HG03469 (cell line): ENCODE results near the gene CARS1.

Experiments
- ATAC-seq: cut with Tn5 transposase; IDR thresholded peaks from one replicate; pipeline ENCODE4 v1.9.1; 2021; ENCODE audit warnings: mild to moderate bottlenecking, moderate library complexity, moderate number of reproducible peaks; ENCODE audit not compliant: unreplicated experiment

Gene CARS1

GRCh38 chr11:3057069-3057963, at the start of gene CARS1:
CARS1 (minus strand) TSS chr11:3057423; CDS start chr11:3057367, 56 bp downstream.
- peak; percentile 90 for ATAC-seq

GRCh38 chr11:3105791-3106735, 48.8 kb upstream of the CARS1 start:
- ATAC-seq = no peak

- ATAC-seq = no peak
These were observed 48.0 kb upstream of the CARS1 start for GRCh38 chr11:3104961-3105790.

GRCh38 chr11:3104051-3104714, 47.0 kb upstream of the CARS1 start:
- ATAC-seq = no peak

DNA sequence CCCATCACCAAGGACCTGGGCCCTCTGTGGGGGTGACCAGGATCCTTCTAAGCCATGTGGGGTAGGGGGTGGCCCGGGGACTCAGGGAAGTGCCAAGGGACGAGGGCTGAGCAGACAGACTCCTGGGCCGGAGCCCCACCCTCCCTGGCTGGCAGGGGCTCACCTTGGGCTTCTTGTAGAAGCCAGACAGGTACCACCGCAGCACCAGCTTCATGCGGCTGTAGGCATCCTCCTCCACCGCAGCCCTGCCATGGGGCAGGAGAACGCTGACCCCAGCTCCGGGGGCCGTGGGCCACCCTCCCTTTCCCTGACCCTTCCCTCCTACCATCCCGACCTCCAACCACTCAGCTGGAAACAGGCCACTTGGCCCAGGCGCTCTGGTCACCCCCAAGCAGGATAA, 45.9 kb upstream of the CARS1 start:
- ATAC-seq = no peak

- no peak for ATAC-seq
These were observed 45.4 kb upstream of the CARS1 start for GRCh38 chr11:3102641-3102921.

DNA sequence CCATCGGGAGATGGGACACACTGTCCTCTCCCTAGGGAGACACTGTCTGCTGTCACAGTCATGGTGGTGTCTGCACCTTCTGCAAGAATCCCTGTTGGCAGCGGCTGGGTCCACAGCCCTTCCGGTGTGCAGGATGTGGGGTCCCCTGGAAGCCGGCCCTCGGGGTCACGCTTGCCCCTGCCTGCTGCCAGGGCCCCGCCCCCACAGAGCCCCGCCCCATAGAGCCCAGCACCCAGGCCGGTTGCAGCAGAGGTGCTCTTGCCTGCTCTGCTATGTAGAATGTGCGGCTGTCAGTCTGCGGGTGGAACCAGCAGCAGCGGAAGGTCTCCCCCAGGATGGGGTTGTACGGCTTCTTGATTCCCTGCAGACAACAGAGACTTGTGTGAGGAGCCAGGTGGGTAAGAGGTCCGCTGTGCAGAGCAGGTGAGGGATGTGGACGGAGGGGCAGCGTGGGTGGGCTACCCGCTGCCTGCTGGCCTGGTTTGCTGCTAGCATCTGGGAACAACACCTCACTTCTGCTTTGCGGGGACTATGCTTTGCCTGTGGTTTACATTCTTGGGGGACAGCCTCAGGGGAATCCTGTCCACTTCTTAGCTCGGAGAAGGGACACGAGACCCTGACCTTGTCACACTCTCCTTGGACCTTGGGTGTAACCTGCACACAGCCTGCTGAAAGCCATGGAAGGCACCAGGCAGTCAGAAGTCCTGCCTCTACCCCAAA, 44.9 kb upstream of the CARS1 start:
- ATAC-seq = no peak

GRCh38 chr11:3099178-3099577, 42.0 kb upstream of the CARS1 start:
- no peak for ATAC-seq

GRCh38 chr11:3096909-3097530, 39.8 kb upstream of the CARS1 start:
- ATAC-seq = no peak

DNA sequence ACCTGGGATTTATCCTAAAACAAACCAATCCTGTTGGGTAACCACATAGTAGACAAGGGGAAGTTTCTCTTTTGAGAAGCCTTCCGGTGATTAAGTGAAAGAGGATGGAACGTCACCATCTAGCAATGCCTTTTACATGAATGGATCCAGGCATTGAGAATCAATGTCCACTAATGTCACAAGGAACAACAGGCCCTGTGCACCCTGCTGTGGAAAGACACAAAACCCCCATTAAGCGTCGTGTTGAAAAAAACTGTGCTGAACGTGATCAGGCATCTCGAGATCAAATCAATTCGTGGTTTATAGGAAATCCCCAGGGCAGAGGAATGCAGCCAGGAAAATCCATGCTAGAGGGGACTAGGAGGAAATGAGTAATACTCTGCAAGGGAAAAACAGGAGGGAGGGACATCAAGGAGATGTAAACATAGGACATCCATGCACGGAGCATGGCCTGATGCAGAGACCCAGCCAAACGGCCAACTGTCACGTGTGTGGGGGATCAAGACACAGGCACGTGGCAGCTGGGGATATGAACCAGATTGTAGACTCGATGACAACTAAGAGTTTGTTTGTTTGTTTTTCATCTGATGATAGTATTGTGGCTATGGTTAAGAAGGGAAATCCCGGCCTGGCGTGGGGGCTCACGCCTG, 38.6 kb upstream of the CARS1 start:
- ATAC-seq = no peak

GRCh38 chr11:3094223-3094824, 37.1 kb upstream of the CARS1 start:
- no peak for ATAC-seq

DNA sequence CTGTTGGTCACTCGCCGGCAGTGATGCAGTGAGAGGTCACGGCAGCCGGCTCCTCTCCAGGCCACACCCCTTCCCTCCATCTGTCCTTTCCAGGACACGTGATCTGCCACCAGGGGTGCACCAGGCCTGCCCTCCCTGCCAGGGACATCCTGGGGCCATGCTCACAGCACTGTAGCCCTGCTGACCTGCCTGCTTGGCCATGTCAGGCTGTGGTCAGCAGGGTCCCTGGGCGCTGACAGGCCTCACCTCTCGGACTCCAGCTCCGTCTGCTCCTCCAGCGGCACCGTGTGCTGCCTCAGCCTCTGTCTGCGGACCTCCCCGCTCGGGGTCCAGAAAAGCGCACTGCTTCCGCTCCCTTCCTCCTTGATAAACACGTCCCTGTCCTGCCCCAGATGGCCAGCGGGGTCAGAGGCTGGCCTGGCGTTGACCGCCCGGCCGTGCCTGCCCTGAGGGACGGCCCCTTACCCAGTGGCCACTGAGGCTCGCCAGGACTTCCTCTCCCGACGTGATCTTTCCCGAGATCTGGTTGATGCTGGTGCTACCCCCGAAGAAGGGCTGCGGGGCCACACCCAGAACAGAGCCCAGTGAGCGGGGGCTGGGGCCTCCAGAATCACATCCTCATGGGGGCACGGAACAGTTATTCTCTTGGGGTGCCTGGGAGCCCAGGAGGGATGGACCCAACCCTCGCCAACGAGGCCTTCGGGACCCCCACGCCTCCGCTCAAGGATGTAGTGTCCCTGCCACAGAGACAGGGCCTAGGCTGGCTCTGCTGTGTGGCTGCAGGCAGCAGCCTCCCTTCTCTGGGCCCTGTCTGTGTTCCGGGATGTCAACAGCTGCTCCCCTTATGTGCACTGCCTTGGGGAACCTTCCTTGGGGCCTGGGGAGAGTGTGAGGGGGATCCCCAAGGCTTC, 36.3 kb upstream of the CARS1 start:
- ATAC-seq = no peak

- ATAC-seq = no peak
These were observed 35.4 kb upstream of the CARS1 start for GRCh38 chr11:3092603-3093141.

DNA sequence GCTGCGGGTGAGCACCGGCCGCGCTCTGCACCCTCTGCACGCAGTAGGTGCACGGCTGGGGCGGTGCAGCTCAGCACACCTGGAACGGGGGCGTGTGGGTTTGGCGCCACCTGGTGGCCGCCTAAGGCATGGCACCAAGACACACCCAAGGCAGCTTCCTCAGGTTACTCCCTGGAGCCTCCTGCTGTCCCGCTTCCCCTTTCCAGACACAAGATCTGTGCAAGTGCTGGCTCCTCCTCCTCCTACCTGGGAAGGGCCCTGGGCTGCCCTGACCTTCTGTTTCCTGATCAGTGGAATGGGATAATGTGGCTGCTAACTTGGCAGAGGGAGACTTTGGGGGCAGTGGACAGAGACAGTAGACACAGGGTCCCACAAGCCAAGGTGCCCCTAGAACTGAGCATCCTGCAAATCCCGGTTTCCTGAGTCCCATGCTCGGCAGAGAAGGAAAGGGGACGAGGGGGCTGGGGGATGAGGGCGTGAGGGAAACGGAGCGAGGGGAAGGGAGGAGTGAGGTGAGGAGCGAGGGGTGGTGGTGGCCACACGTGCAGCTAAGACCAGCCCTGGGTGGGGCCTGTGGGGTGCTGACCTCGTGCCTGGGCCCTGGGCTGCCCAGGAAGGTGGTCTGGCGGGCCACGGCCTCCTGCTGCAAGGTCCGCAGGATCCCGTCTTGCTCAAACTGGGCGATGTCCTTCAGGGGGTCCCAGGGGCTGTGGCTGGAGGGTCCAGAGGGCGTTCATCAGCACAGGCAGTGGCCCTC, 34.8 kb upstream of the CARS1 start:
- ATAC-seq = no peak

GRCh38 chr11:3091081-3091845, 34.0 kb upstream of the CARS1 start:
- no peak for ATAC-seq
